Caco-2 (cell line): ENCODE measurements around the gene HS3ST1. TPM values are rescaled to one million over a fixed set of nuclear protein-coding genes. Genes with fewer than 3 reads are reported as not detected.

Source experiments
- BruUV-seq: library from RNA; stranded (reverse); fragments of 400-500 nt; replicated peaks from 2 replicates; lab custom pipeline; 2021; lab: Mats Ljungman, UMichigan
- CTCF ChIA-PET: fragments of 300-600 bp; sonication (Branson Sonifier 250); formaldehyde crosslinking; loops from one replicate; lab custom pipeline; 2022; ENCODE audit warnings: antibody characterized with exemption; lab: Charles Lee
- POLR2A ChIA-PET: fragments of 300-600 bp; sonication (Branson Sonifier 250); formaldehyde crosslinking; loops from one replicate; lab custom pipeline; 2022; ENCODE audit warnings: antibody characterized with exemption; lab: Charles Lee
- DNase-seq, 2 experiments: peaks; one replicate each; pipeline versions ENCODE4 v3.0.0 to v3.0.0-alpha.2; 2020 to 2022
- H3K27me3 ChIP-seq: replicated peaks from 2 replicates; pipeline ENCODE4 v1.6.0; 2011; ENCODE audit warnings: low read length; ENCODE audit not compliant: control insufficient read depth, insufficient read depth
- H3K36me3 ChIP-seq: 2 replicates; pipeline ENCODE4 v1.5.1; 2011; ENCODE audit warnings: low read length; ENCODE audit not compliant: control insufficient read depth, insufficient read depth
- H3K4me1 ChIP-seq: fragments of 250-450 bp; sonication (Bioruptor Pico); 2 replicates; pipeline ENCODE4 v1.5.1; 2020; ENCODE audit warnings: mild to moderate bottlenecking
- H3K4me3 ChIP-seq: 2 replicates; pipeline ENCODE4 v1.5.1; 2011; ENCODE audit warnings: low read depth, mild to moderate bottlenecking, control low read depth, low read length
- H3K9me3 ChIP-seq: fragments of 250-450 bp; sonication (Bioruptor Pico); 2 replicates; pipeline ENCODE4 v1.5.1; 2020; ENCODE audit warnings: mild to moderate bottlenecking, moderate library complexity
- H3K27ac Mint-ChIP-seq: one replicate; pipeline ENCODE4 v1.8.0; 2022; ENCODE audit warnings: mixed read lengths; ENCODE audit not compliant: unreplicated experiment
- H3K27me3 Mint-ChIP-seq: one replicate; pipeline ENCODE4 v1.8.0; 2022; ENCODE audit warnings: mixed read lengths; ENCODE audit not compliant: insufficient read depth, unreplicated experiment
- H3K36me3 Mint-ChIP-seq: one replicate; pipeline ENCODE4 v1.8.0; 2022; ENCODE audit warnings: mild to moderate bottlenecking, mixed read lengths; ENCODE audit not compliant: insufficient read depth, unreplicated experiment
- H3K4me1 Mint-ChIP-seq: one replicate; pipeline ENCODE4 v1.8.0; 2022; ENCODE audit warnings: low read depth, mixed read lengths; ENCODE audit not compliant: unreplicated experiment
- H3K4me3 Mint-ChIP-seq: one replicate; pipeline ENCODE4 v1.8.0; 2022; ENCODE audit warnings: mild to moderate bottlenecking, moderate library complexity, mixed read lengths; ENCODE audit not compliant: unreplicated experiment
- H3K9me3 Mint-ChIP-seq: one replicate; pipeline ENCODE4 v1.8.0; 2022; ENCODE audit warnings: mixed read lengths; ENCODE audit not compliant: unreplicated experiment
- CTCF ChIP-seq, 2 experiments: fragments of 200-600 bp in 1 of 2; IDR thresholded peaks; 1 replicate in 1 of 2; 2 replicates in 1 of 2; pipeline versions ENCODE4 v1.5.1 to v1.8.0; 2011 to 2022; ENCODE audit warnings: antibody characterized with exemption in 1 of 2, control low read depth in 1 of 2, inconsistent platforms in 1 of 2, low read depth in 1 of 2, low read length in 1 of 2, mild to moderate bottlenecking in 1 of 2, moderate library complexity in 1 of 2; ENCODE audit not compliant: insufficient read depth in 1 of 2, severe bottlenecking in 1 of 2, unreplicated experiment in 1 of 2
- intact Hi-C: fragments of 100-400 bp; cut with micrococcal nuclease; formaldehyde crosslinking; loops from one replicate; pipeline ENCODE4 v1.10.0; 2022; ENCODE audit not compliant: unreplicated experiment
- total RNA-seq: library from RNA; stranded (reverse); gene quantifications from 2 replicates; pipeline ENCODE4 v1.2.3, GENCODE V29; 2022

HS3ST1 gene
- total RNA-seq, 1 experiment from 2014 or later: 4.2 TPM

GRCh38 chr4:11421116-11421515, 7.6 kb downstream of the HS3ST1 start:
- Mint-ChIP-seq H3K27ac (no peak overlapping the region), H3K4me3 (no peak overlapping the region), H3K4me1 (peaks cover 29% of the 10 kb centered on the region), H3K9me3 (no peaks in the 10 kb centered on the region), H3K27me3 (no peaks in the 10 kb centered on the region), H3K36me3 (peaks cover 5% of the 10 kb centered on the region)
- intact Hi-C loops: loop anchor here (10.0 kb wide), 5 partner anchors 206 to 866 kb away; no protein-coding TSS in a partner anchor
- no peaks in the 10 kb centered on the region for H3K27me3 ChIP-seq
- H3K9me3 ChIP-seq: no peaks in the 10 kb centered on the region
- no peaks in the 10 kb centered on the region for H3K36me3 ChIP-seq
- TF ChIP-seq CTCF (IDR thresholded peaks at IDR 0.05; ENCODE audit: insufficient read depth in 1 of 2, low read depth in 1 of 2, low read length in 1 of 2, severe bottlenecking in 1 of 2, unreplicated experiment in 1 of 2): no peak
- no TSS peak for BruUV-seq
- POLR2A ChIA-PET: no interaction called here
- no peak for DNase-seq
- CTCF ChIA-PET: no interaction called here
- no peak overlapping the region for H3K4me3 ChIP-seq
- no peaks in the 10 kb centered on the region for H3K4me1 ChIP-seq

GRCh38 chr4:11420327-11420726, 8.4 kb downstream of the HS3ST1 start:
- DNase-seq: no peak
- Histone ChIP-seq H3K4me3 (no peak overlapping the region), H3K4me1 (no peaks in the 10 kb centered on the region), H3K27me3 (no peaks in the 10 kb centered on the region), H3K36me3 (no peaks in the 10 kb centered on the region), H3K9me3 (no peaks in the 10 kb centered on the region)
- H3K27ac Mint-ChIP-seq: no peak overlapping the region
- H3K36me3 Mint-ChIP-seq: peaks cover 5% of the 10 kb centered on the region
- POLR2A ChIA-PET: no interaction called here
- no peak overlapping the region for H3K4me3 Mint-ChIP-seq
- intact Hi-C loops: loop anchor here (10.0 kb wide), 5 partner anchors 206 to 866 kb away; no protein-coding TSS in a partner anchor
- BruUV-seq: no TSS peak
- TF ChIP-seq CTCF (IDR thresholded peaks at IDR 0.05; ENCODE audit: insufficient read depth in 1 of 2, low read depth in 1 of 2, low read length in 1 of 2, severe bottlenecking in 1 of 2, unreplicated experiment in 1 of 2): no peak
- H3K4me1 Mint-ChIP-seq: peaks cover 29% of the 10 kb centered on the region
- CTCF ChIA-PET: interaction anchor here (0.6 kb wide), 1 partner anchor 12 kb away, joined by 3 read pairs; no protein-coding TSS in a partner anchor
- H3K27me3 Mint-ChIP-seq: no peaks in the 10 kb centered on the region
- no peaks in the 10 kb centered on the region for H3K9me3 Mint-ChIP-seq

GRCh38 chr4:11418610-11419009, 10.1 kb downstream of the HS3ST1 start:
- Histone ChIP-seq H3K27me3 (no peaks in the 10 kb centered on the region), H3K4me3 (no peak overlapping the region), H3K4me1 (no peaks in the 10 kb centered on the region), H3K9me3 (no peaks in the 10 kb centered on the region), H3K36me3 (no peaks in the 10 kb centered on the region)
- CTCF ChIA-PET: no interaction called here
- POLR2A ChIA-PET: no interaction called here
- H3K27me3 Mint-ChIP-seq: no peaks in the 10 kb centered on the region
- DNase-seq: no peak
- H3K27ac Mint-ChIP-seq: no peak overlapping the region
- peaks cover 5% of the 10 kb centered on the region for H3K36me3 Mint-ChIP-seq
- peak in 1 of 2 experiments; percentile 21 for TF ChIP-seq CTCF (IDR thresholded peaks at IDR 0.05; ENCODE audit: insufficient read depth in 1 of 2, low read depth in 1 of 2, low read length in 1 of 2, severe bottlenecking in 1 of 2, unreplicated experiment in 1 of 2)
- no peaks in the 10 kb centered on the region for H3K9me3 Mint-ChIP-seq
- no peak overlapping the region for H3K4me3 Mint-ChIP-seq
- intact Hi-C loops: no loop called here
- peaks cover 35% of the 10 kb centered on the region for H3K4me1 Mint-ChIP-seq
- no TSS peak for BruUV-seq
